Lower leg skin (tissue), 3 donors: ENCODE data around the gene INTS11.

ENCODE experiments used
- POLR2A ChIP-seq, 2 donors: fragments of 450-650 bp; IDR thresholded peaks; one replicate each; pipeline ENCODE4 v1.6.1; 2016 to 2017; ENCODE audit warnings: antibody characterized with exemption in 2 of 2, mild to moderate bottlenecking in 1 of 2, moderate library complexity in 1 of 2
- TF ChIP-seq, protein P1 (sequence below), 3 donors: fragments of 450-650 bp; IDR thresholded peaks; one replicate each; pipeline ENCODE4 v1.5.1; 2016; ENCODE audit warnings: antibody characterized with exemption in 3 of 3, mild to moderate bottlenecking in 3 of 3, moderate library complexity in 2 of 3

DNA sequence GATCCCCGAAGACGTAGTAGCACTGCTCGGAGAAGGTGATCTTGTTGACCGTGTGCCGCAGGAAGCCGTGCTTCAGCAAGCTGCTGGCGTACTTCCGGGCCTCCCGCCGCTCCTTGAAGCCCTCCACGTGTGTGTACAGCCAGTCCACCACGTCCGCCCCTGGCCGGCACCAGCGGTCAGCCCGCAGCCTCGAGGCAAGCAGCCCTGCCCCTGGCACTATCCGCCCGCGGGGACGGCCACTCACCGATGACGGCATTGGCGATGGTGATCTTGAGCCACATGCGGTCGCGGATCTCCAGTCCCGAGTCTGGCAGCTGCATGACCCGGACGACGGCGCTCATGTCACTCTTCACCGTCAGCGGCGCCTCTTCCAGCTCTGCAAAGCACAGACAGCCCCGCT, 13.8 kb upstream of the INTS11 start:
- TF ChIP-seq, protein P1, sequence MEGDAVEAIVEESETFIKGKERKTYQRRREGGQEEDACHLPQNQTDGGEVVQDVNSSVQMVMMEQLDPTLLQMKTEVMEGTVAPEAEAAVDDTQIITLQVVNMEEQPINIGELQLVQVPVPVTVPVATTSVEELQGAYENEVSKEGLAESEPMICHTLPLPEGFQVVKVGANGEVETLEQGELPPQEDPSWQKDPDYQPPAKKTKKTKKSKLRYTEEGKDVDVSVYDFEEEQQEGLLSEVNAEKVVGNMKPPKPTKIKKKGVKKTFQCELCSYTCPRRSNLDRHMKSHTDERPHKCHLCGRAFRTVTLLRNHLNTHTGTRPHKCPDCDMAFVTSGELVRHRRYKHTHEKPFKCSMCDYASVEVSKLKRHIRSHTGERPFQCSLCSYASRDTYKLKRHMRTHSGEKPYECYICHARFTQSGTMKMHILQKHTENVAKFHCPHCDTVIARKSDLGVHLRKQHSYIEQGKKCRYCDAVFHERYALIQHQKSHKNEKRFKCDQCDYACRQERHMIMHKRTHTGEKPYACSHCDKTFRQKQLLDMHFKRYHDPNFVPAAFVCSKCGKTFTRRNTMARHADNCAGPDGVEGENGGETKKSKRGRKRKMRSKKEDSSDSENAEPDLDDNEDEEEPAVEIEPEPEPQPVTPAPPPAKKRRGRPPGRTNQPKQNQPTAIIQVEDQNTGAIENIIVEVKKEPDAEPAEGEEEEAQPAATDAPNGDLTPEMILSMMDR (IDR thresholded peaks at IDR 0.05) = no peak
- no peak for TF ChIP-seq POLR2A (IDR thresholded peaks at IDR 0.05)
